ENCODE measurements around the gene NDUFS3.
"Not testable (repeated sequence)": the region's sequence is repeated elsewhere in the genome, so short reads cannot be mapped to it uniquely, and the experiment has no call there.

NDUFS3 gene

DNA sequence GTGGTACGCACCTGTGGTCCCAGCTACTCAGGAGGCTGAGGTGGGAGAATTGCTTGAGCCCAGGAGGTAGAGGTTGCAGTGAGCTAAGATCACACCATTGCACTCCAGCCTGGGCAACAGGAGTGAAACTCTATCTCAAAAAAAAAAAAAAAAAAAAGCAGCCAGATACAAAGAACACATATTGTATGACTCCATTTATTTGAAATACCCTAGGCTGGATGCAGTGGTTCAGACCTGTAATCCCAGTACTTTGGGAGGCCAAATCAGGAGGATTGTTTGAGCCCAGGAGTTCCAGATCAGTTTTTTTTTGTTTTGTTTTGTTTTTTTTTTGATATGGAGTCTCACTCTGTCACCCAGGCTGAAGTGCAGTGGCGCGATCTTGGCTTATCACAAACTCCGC lies 16.5 kb upstream of the NDUFS3 start:
- DNase-seq, result not testable (repeated sequence)

DNA sequence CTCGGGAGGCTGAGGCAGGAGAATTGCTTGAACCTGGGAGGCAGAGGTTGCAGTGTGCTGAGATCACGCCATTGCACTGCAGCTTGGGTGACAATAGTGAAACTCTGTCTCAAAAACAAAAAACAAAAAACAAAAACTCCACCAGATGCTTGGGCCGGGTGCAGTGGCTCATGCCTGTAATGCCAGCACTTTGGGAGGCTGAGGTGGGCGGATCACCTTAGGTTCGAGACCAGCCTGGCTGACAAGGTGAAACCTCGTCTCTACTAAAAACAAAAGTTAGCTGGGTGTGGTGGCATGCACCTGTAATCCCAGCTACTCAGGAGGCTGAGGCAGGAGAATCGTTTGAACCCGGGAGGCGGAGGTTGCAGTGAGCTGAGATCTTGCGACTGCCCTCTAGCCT lies 14.5 kb upstream of the NDUFS3 start:
- DNase-seq, result not testable (repeated sequence)

- DNase-seq, result no peak
Measured at GRCh38 chr11:47564933-47565339, 13.9 kb upstream of the NDUFS3 start.

DNA sequence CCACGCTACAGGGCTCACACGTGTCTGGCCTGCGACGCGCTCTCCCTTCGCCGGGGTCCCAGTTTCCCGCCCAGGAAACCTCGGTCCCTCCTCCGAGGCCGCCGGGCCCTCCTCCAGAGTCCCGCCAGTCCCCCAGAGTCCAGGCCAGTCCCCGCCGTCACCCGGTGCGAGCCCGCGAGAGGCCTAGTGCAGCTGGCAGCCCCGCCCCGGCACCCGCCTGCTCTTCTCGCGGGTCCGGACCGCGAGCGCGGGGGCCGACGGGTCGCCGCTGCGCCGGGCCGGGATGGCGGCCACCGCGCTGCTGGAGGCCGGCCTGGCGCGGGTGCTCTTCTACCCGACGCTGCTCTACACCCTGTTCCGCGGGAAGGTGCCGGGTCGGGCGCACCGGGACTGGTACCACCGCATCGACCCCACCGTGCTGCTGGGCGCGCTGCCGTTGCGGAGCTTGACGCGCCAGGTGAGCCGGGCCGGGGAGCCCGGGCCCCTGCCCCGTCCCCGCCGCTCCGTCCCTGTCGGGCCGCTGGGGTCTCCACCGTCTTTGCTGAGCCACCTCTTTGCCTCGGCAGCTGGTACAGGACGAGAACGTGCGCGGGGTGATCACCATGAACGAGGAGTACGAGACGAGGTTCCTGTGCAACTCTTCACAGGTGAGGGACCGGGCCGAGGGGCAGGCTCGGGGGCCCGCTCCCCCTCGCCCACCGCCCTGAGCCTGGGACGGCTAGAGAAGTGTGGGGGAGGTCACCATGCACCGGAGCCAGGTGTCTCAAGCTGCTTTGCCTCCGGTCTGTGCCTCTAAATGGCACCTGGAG lies 13.3 kb upstream of the NDUFS3 start, which contains the start of gene PTPMT1:
PTPMT1 (plus strand) TSS at position 260 of the 809 bp plus-strand sequence; CDS start at position 284, 24 bp downstream.
- DNase-seq, result peak; percentile 20 to 40

DNA sequence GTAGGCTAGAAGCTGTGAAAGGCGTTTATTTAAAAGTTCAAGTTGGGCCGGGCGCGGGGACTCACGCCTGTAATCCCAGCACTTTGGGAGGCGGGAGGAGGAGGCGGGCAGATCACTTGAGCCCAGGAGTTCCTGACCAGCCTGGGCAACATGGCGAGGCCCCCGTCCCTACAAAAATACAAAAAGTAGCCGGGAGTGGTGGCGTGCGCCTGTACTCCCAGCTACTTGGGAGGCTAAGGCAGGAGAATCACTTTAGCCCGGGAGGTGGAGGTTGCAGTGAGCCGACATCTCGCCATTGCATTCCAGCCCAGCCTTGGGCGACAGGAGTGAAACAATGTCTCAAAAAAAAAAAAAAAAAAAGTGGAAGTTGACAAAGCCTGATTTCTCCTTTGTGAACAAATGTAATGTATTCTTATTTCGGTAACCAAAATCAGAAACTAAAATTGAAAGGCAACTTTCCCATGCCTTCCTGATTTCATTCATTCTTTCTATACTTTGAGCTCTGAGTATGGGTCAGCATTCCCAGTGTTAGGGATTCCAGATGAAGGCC lies 12.7 kb upstream of the NDUFS3 start:
- no peak for DNase-seq

DNA sequence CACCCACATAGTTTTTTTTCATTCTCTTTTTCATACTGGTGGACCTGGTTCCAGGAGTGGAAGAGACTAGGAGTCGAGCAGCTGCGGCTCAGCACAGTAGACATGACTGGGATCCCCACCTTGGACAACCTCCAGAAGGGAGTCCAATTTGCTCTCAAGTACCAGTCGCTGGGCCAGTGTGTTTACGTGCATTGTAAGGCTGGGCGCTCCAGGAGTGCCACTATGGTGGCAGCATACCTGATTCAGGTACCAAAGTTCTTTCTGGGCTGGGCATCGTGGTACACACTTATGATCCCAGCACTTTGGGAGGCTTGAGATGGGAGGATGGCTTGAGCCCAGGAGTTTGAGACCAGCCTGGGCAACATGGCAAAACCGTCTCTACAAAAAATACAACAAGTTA lies 9.2 kb upstream of the NDUFS3 start:
- no peak for DNase-seq

DNA sequence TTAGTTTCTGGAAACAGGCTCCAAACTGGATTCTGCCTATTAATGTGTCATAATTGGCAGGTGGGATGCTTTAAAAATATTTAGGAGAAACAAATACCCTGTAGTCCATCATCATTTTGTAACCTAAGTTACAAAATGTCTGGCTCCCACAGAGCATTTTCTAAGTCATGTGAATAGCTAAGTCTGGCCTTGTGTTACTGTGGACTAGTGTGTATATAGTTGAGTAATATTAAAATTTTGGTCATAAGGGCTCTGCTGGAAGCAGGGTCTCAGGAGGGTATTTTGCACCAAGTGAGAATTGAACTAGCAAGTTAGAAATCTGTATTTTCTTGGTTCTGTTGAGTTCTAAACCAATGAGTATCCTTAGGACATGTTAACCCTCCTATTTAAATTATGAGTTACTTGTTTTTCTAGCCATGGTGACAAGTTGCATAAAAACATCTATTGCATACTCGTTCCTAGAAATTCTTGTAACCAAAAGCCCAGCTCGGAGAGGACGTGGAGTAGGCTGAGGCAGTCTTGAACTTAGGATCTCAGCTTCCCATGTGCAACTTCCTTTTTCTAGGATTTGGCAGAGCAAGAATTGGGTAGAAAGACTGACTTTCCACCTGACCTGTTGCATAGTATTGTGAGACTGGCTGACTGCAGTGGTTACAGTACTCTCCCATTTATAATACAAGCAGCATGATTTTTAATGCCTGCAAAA lies 8.1 kb upstream of the NDUFS3 start:
- no peak for DNase-seq

DNA sequence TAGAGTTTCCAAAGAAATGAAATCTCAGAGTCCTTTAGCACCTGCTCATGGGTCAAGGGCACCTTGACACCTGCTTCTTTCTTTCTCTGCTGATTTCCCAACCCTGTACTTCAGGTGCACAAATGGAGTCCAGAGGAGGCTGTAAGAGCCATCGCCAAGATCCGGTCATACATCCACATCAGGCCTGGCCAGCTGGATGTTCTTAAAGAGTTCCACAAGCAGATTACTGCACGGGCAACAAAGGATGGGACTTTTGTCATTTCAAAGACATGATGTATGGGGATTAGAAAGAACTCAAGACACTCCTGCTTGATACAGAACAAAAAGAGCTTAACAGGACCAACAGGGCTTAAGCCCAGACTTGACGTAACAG lies 7.5 kb upstream of the NDUFS3 start:
- DNase-seq, result no peak

DNA sequence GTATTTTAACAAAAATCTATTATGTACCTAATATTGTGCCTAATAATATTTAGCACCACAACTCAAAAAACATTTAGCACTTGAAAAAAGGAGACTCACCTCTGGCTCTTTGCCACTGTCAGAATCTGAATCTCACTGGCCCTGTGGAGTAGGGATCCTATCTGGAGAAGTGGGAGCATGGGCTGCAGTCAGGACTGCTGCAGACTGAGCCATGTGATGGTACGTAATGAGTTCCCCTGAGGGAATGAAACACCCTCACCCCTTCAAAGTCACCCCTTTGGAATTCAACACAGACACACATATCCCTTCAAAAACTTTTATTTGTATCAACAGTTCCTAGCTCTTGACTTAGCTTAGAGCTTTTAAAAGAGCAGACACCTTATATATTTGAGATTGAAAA lies 7.0 kb upstream of the NDUFS3 start:
- DNase-seq, result no peak

GRCh38 chr11:47572715-47573255 lies 6.1 kb upstream of the NDUFS3 start:
- no peak for DNase-seq

DNA sequence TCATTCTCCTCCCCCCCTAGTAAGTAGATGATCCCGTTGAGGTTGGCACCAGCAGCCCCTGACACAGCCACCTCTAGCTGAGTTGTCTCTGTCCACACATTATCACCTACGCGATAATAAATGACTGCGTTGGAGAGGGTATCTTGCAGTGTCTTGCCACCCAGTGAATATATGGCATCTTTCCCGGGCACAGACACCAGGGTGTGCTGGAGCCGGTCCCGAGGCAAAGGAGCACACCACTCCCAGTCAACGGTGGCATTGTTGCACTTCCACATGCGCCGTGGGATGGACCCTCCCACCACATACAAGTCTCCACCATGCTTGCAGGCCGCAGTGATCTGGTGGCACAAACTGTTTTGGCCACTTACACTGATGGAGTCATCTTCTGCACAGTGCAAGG lies 5.6 kb upstream of the NDUFS3 start:
- DNase-seq, result peak in 1 of 2 donors; percentile 48

GRCh38 chr11:47577460-47578041 lies 1.3 kb upstream of the NDUFS3 start:
- no peak for DNase-seq

DNA sequence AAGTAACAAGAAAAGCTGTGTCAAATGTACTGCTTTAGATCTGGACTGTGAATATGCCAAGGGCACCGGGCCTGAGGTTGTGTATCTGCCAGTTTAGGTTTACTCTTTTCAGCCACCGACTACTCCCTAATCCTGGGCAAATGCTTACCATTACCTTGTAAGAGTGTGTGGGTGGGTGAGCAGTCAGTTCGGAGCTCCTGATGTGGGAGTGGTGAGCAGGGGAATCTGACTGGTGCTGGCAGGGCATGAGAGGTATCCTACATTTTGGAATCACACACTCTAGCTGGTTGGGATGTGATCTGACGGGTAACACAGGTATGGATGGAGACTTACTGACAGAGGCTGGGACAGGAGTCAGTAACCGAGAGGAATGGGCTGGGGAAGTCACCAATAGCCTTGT lies 5.0 kb downstream of the NDUFS3 start:
- DNase-seq, result no peak

- no peak for DNase-seq
Measured at GRCh38 chr11:47586098-47586855, 7.4 kb downstream of the NDUFS3 start, which contains the start of gene FAM180B. Gene FAM180B (plus strand): TSS chr11:47586678. CDS start chr11:47586769, 91 bp downstream.

GRCh38 chr11:47587039-47587716 lies 8.3 kb downstream of the NDUFS3 start:
- DNase-seq, result no peak

GRCh38 chr11:47587723-47588326 lies 9.0 kb downstream of the NDUFS3 start:
- peak in 1 of 2 donors; percentile 55 for DNase-seq

GRCh38 chr11:47589118-47589517 lies 10.2 kb downstream of the NDUFS3 start:
- no peak for DNase-seq

DNA sequence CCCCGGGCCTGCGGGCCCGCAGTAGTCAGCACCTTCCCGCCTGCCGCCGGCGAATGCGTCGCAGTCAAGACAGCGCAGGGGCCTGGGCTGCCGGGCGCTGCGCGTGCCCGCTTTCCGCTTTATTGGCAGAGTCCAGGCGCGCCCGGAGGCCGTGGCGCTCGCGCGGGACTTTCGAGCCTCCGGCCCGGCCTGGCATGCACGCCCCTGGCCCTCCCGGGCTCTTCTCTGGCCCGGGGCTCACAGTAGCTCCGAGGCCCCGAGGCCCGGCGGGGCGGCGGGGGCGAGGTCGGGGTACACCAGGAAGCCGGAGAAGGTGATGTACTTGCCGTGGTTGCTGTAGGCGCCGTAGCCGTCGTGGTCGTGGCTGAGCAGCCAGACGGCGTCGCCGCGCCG lies 10.7 kb downstream of the NDUFS3 start:
- no peak for DNase-seq

- no peak for DNase-seq
Measured at GRCh38 chr11:47589977-47590861, 11.3 kb downstream of the NDUFS3 start.

DNA sequence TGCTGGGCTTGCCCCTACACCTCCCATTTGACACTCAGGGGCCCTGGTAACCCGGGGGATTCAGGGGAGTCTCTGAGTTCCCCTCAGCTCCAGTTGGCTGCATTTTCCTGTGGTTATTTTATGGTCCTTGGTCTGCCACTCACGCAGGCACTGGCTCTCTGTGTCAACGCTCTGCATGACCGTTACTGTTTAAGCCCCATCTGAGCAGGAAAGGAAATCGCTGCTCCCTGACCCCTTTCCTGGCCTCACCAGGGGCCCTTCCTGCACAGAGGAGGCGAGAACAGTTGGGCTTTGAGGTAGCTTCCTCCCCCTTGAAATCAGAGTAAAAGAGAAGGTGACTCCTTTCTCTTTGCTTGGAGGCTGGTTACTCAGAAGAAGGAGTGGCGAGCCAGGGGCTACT lies 12.9 kb downstream of the NDUFS3 start:
- no peak for DNase-seq
